ENCODE data around the gene RBM24. TPM values are rescaled to one million over a fixed set of nuclear protein-coding genes. Genes with fewer than 3 reads are reported as not detected.

The RBM24 gene
- polyA plus RNA-seq, 3 donors: 0.82 to 1.3 (median 1.2) TPM

- no peak for DNase-seq (ENCODE audit: low read depth in 3 of 3, low spot score in 2 of 3)
Measured at GRCh38 chr6:17341117-17341805, 60.1 kb downstream of the RBM24 start.

DNA sequence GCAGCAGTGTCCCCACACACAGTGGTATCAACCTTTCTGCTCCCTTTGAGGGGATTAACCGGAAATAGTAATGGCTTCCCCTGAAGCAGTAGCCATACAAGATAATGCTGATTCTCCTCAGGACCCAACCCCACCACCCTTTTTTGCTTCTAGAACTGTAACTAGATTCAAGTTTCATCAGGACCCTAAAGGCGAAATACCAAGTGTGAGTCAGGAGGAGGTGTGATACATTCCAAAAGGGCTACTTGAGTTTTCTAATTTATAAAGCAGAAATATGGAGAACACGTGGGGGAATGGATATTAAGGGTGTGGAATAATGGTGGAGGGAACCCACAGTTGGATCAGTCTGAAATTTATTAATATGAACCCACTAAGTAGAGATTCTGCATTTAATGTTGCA is 60.7 kb downstream of the RBM24 start:
- DNase-seq (ENCODE audit: low read depth in 3 of 3, low spot score in 2 of 3): no peak

GRCh38 chr6:17343215-17343614 is 62.1 kb downstream of the RBM24 start:
- no peak for DNase-seq (ENCODE audit: low read depth in 3 of 3, low spot score in 2 of 3)

Other genes with a start within 250 kb of the RBM24 start
- under 1 TPM; 0.17 to 0.26 (median 0.25) TPM for gene STMND1, start 179.3 kb upstream of the RBM24 start, polyA plus RNA-seq (ENCODE audit: insufficient read length in 3 of 3)
- gene CAP2, start 112.2 kb downstream of the RBM24 start, polyA plus RNA-seq (ENCODE audit: insufficient read length in 3 of 3): 10 to 100 TPM; 13.0 to 15.8 (median 13.3) TPM